Effector CD8-positive, alpha-beta T cell (primary cell): Measurements from ENCODE around the gene ATP5F1D.

ENCODE experiments used
- DNase-seq: peaks from one replicate; lab custom pipeline; 2025; lab: John Stamatoyannopoulos, UW

ATP5F1D gene

GRCh38 chr19:1270854-1271527 lies 29.4 kb downstream of the ATP5F1D start:
- no peak for DNase-seq

- no peak for DNase-seq
These were observed 30.2 kb downstream of the ATP5F1D start for GRCh38 chr19:1271528-1272422.

GRCh38 chr19:1272423-1273262 lies 31.1 kb downstream of the ATP5F1D start:
- DNase-seq: no peak

- no peak for DNase-seq
These were observed 31.9 kb downstream of the ATP5F1D start for GRCh38 chr19:1273263-1274041.

DNA sequence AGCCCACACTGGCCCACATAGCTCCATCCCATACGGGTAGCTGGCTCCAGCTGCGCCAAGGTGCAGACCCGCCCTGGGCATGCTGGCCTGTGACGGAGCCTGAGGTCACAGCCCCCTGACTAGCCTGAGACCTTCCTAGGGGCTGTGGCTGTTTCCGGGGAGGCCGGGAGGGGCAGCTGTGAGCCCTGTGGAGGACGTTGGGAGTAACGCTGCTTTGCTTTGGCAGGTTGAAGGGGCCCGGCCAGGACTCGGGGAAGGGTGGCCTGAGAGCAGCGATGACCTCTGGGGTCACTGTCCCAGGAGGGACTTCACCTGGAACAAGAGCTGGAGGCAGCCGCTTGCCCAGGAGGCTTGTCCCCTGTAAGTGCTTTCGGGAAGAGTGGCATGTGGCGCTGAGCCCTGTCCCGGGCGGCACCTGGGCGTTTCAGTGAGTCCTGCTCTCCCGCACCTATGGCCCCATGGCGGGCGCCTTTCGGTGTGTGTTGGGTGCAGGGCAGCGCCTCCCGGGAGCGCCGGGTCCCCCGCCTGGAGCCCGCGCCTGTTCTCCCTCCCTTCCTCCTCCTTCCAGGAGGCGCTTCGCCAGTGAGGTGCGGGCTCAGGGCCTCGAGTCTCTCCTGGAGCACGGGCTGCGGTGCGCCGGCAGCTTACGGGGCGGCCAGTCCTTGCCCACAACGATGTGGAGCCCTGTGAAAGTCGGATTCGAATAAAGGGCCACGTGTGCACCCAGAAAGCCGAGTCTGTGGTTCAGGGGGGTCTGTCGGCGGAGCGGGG lies 32.7 kb downstream of the ATP5F1D start:
- no peak for DNase-seq

DNA sequence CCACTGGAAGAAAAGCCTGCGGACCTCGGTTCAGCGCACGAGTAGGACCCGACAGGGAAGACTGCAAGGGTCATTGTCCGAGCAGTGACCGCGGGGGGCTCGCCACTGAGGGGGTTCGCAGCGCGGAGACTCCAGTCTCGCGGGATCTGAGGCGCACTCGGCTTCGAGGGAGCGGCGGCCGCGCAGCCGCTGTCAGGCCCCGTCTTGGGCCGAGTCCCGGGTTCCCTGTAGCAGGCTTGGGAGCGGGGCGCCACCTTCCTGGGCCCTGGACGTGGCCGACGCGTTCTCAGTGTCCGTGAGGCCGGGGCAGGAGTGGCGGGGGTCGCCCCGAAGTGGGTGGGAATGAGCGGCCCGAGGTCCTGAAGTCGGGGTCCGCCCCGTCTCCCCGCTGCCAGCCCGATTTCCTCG lies 33.3 kb downstream of the ATP5F1D start:
- DNase-seq: no peak

DNA sequence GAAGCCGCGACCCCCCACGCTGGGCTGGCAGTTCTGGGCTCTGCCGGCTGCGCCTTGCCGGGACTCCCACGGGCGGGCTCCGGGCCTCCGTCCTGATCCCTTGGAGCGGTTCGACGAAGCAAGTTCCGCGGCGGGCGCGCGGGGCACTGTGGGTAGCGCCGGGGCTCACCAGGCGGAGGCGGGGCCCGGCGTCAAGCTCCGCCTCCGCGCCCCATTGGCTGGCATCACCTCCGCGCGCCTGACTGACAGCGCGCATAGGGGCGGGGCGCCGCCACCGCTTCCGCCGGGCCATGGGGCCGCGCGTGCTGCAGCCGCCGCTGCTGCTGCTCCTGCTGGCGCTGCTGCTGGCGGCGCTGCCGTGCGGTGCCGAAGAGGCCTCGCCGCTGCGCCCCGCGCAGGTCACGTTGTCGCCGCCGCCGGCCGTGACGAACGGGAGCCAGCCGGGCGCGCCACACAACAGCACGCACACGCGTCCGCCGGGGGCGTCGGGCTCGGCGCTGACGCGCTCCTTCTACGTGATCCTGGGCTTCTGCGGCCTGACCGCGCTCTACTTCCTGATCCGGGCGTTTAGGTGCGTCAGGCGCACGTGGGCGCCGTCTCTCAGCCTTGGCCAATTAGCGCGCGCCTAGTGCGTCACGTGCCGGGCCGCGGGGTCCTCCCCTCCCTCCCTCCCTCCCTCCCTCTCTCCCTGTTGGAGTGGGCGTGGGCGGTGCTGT lies 33.9 kb downstream of the ATP5F1D start, which contains the start of gene FAM174C:
FAM174C (plus strand) TSS at position 271 of the 716 bp plus-strand sequence; CDS start at position 291, 20 bp downstream.
- DNase-seq: peak; percentile 94

GRCh38 chr19:1275976-1276627 lies 34.6 kb downstream of the ATP5F1D start:
- DNase-seq: no peak

- DNase-seq: no peak
These were observed 35.1 kb downstream of the ATP5F1D start for GRCh38 chr19:1276628-1277022.

GRCh38 chr19:1277061-1277460 lies 35.5 kb downstream of the ATP5F1D start:
- DNase-seq: no peak

GRCh38 chr19:1278074-1278473 lies 36.5 kb downstream of the ATP5F1D start:
- DNase-seq: no peak

DNA sequence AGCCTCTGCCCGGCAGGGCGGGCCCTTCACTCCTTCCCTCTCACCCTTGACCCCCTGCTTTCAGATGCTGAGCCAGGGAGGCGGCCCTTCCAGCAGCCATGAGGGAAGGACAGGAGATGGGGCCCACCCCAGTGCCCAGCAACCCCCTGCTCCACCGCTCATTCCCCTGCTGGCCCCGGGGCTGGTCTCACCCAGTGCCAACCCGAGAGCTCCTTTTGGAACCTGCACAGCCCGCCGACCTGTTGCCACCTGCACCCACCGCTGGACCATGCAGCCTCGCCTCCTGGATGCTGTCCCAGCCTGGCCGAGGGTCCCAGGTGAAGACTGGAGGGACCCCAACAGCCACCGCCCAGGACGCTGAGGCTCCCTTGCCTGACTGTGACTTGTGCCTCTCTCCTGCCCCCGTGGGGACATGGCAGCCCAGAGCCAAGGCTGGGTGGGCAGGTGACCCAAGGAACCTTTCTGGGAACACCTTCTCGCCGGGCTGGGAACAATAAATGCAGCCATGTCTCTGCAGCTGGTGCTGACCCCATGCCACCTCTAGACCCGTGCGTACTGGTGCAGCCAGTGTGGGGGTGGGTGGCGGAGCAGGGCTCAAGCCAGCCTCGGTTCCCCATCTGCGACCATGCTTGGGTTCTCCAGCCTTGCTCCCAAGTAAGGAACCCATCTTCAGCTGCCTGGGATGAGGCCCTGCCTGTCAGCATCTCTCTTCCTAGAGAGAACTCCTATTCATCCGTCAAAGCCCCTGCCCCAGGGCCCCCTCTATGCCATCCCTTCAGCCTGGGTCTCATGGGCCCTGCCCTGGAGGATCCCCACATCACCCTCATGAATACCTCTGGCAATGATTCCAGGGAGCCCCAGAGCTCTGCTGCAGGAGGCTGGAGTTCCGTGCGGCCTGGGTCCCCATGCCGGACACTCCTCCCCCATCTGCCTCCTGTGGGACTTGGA lies 37.4 kb downstream of the ATP5F1D start:
- DNase-seq: no peak

- peak; percentile 59 for DNase-seq
These were observed 38.3 kb downstream of the ATP5F1D start for GRCh38 chr19:1279782-1280341.

DNA sequence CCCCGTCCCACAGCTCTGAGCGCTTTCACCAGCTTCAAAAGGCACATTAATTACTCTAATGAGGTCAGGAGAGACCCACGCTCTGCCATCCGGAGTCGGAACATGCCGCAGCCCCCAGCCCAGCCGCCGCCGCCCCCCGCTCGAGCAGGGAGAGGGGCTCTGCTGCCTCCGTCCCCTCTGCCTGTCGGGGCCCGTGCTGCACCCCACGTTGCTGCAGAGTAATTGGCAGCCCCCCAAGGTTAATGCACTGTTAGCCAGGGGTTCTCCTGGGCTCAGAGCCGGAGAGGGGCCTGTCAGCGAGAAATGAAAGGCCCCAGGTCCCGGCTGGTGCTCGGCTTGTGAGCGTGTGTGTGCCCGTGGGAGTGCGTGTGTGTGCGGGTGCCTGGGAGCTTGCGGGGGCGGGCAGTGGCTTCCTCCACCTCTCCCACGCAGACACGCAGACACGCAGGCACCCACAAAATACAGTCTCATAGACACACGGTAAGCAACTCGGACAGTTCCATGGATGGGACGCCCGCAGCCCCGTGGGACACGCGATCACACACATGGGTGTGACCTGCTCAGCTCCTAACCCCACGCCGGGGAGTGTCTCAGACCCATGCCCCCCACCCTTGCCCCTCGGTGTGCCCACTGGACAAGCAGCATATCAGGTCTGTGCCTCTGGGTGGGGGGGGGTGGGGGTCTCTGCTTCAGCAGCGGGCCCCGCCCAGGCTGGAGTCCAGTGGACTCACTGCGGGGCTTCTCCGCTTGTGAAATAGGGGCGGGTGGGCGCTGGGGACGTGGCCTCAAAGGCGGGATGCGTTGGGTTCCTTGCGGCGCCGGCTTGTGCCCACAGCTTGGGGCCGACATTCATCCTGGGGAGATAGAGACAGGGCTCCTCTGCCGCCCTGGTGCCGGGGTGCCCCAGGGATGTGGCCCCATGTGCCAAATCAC lies 39.4 kb downstream of the ATP5F1D start:
- no peak for DNase-seq

GRCh38 chr19:1281569-1282287 lies 40.2 kb downstream of the ATP5F1D start:
- DNase-seq: no peak

DNA sequence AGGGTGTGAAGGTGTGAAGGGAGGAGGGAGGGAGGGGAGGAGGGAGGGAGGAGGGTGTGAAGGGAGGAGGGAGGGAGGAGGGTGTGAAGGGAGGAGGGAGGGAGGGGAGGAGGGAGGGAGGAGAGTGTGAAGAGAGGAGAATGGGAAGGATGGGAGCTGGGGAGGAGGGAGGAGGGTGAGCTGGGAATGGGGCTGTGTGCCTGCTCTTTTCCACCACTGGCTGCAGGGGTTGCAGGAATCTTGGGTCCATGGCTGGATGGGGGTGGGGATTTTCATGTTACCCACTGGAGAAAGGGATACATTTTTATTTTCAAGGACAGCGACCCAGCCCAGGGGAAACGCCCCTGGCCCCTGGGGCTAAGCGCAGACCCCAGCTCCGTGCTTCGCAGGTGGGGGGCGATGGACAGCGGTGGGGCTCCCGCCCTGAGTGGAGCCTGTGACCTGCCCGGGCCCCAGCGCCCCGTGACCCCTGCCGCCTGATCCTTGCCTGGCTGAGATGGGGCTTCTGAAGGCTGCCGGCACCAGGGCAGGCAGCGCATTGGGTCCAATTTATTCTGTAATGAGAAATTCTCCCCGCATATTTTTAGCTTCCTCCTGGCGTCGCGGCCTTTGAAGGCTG lies 41.1 kb downstream of the ATP5F1D start:
- no peak for DNase-seq
